GM10248 (cell line): Measurements from ENCODE around the gene SNAI3.

ENCODE experiments used
- CTCF ChIA-PET: fragments of 300-600 bp; sonication (Branson Sonifier 250); formaldehyde crosslinking; extraction: SDS; loops from one replicate; lab custom pipeline; 2021; ENCODE audit warnings: antibody characterized with exemption; lab: Yijun Ruan, JAX
- POLR2A ChIA-PET: fragments of 350-650 bp; sonication (Branson Sonifier 250); formaldehyde crosslinking; extraction: SDS; loops from one replicate; lab custom pipeline; 2020; ENCODE audit warnings: antibody characterized with exemption; lab: Yijun Ruan, JAX
- DNase-seq: peaks from one replicate; pipeline ENCODE4 v3.0.0; 2012; ENCODE audit errors: extremely low spot score
- CTCF ChIP-seq: IDR thresholded peaks from 2 replicates; pipeline ENCODE4 v1.5.1; 2012; ENCODE audit warnings: mild to moderate bottlenecking, low read depth; ENCODE audit errors: extremely low read depth, missing control alignments, control extremely low read depth

Gene SNAI3

GRCh38 chr16:88690341-88691128, 4.2 kb upstream of the SNAI3 start:
- POLR2A ChIA-PET, result no interaction called here
- DNase-seq, result no peak
- TF ChIP-seq CTCF, result no peak
- CTCF ChIA-PET, result no interaction called here

GRCh38 chr16:88688013-88688778, 1.9 kb upstream of the SNAI3 start:
- no peak for DNase-seq
- ChIA-PET POLR2A (interaction anchor here (1.1 kb wide), 1 partner anchor 14 kb away, joined by 3 read pairs; no protein-coding TSS in a partner anchor), CTCF (interaction anchor here (1.0 to 1.5 kb wide), 4 partner anchors 10 to 50 kb away, joined by 3 to 4 read pairs (median 4); no protein-coding TSS in a partner anchor)
- no peak for TF ChIP-seq CTCF

- ChIA-PET CTCF (interaction anchor here (1.0 to 1.5 kb wide), 6 partner anchors 11 to 55 kb away, joined by 3 to 4 read pairs (median 4); no protein-coding TSS in a partner anchor), POLR2A (interaction anchor here (0.5 to 1.1 kb wide), 2 partner anchors 15 to 130 kb away, joined by 3 to 4 read pairs; no protein-coding TSS in a partner anchor)
- DNase-seq, result no peak
- no peak for TF ChIP-seq CTCF
Observed at GRCh38 chr16:88687676-88688012, 1.3 kb upstream of the SNAI3 start.

- CTCF ChIA-PET, result interaction anchor here (1.0 to 1.5 kb wide), 5 partner anchors 11 to 56 kb away, joined by 3 to 4 read pairs (median 3); no protein-coding TSS in a partner anchor
- no peak for TF ChIP-seq CTCF
- POLR2A ChIA-PET, result interaction anchor here (0.5 to 1.1 kb wide), 2 partner anchors 15 to 129 kb away, joined by 3 to 4 read pairs; no protein-coding TSS in a partner anchor
- no peak for DNase-seq
Observed at GRCh38 chr16:88687254-88687576, 908 bp upstream of the SNAI3 start.

- peak; percentile 53 for DNase-seq
- CTCF ChIA-PET, result interaction anchor here (0.9 to 1.8 kb wide), 2 partner anchors 19 to 51 kb away, joined by 3 to 4 read pairs; no protein-coding TSS in a partner anchor
- POLR2A ChIA-PET, result no interaction called here
- TF ChIP-seq CTCF, result no peak
Observed at GRCh38 chr16:88686062-88686438, 257 bp downstream of the SNAI3 start.
